B cell (primary cell): ENCODE results near the gene SCMH1. TPM values are rescaled to one million over a fixed set of nuclear protein-coding genes. Genes with fewer than 3 reads are reported as not detected.

Experiments used
- ATAC-seq: fragments of 200-7000 bp; cut with Tn5 transposase; one replicate; pipeline ENCODE4 v1.10.0; 2021; ENCODE audit warnings: low read depth, mild to moderate bottlenecking, moderate number of reproducible peaks, moderate library complexity
- CTCF ChIA-PET: fragments of 350-600 bp; sonication (Branson Sonifier 250); formaldehyde crosslinking; loops from one replicate; lab custom pipeline; 2021; ENCODE audit warnings: antibody characterized with exemption, inconsistent platforms; lab: Charles Lee
- POLR2A ChIA-PET: fragments of 350-600 bp; sonication (Branson Sonifier 250); formaldehyde crosslinking; loops from one replicate; lab custom pipeline; 2021; ENCODE audit warnings: antibody characterized with exemption; lab: Charles Lee
- DNase-seq: peaks from one replicate; pipeline ENCODE4 v3.0.0; 2013
- H2AFZ ChIP-seq: 2 replicates; pipeline ENCODE4 v1.6.1; 2012; ENCODE audit warnings: mild to moderate bottlenecking, low read depth, low read length; ENCODE audit not compliant: insufficient read depth, poor library complexity, severe bottlenecking
- H3K27ac ChIP-seq, 2 donors: 1 replicate in 1 of 2; 2 replicates in 1 of 2; pipeline ENCODE4 v1.5.1; 2012 to 2013; ENCODE audit warnings: low read length in 2 of 2, mild to moderate bottlenecking in 2 of 2, moderate library complexity in 1 of 2
- H3K27me3 ChIP-seq, 4 experiments: fragments of 200-600 bp in 1 of 4; sonication (generic) in 1 of 4; replicated peaks in 1 of 4; 1 replicate in 2 of 4; 2 replicates in 2 of 4; pipeline versions ENCODE4 v1.6.1 to v1.7.0; 2013 to 2016; ENCODE audit warnings: low read length in 3 of 4, mild to moderate bottlenecking in 2 of 4, mixed read lengths in 1 of 4, moderate library complexity in 1 of 4; ENCODE audit not compliant: insufficient read depth in 4 of 4, control insufficient read depth in 3 of 4; ENCODE audit errors: control extremely low read depth in 1 of 4
- H3K36me3 ChIP-seq, 2 experiments: replicated peaks in 1 of 2; 1 replicate in 1 of 2; 2 replicates in 1 of 2; pipeline versions ENCODE4 v1.6.1 to v1.7.1; 2013; ENCODE audit warnings: low read length in 1 of 2; ENCODE audit not compliant: insufficient read depth in 2 of 2, control insufficient read depth in 1 of 2; ENCODE audit errors: control extremely low read depth in 1 of 2, extremely low read depth in 1 of 2
- H3K4me1 ChIP-seq, 2 donors: fragments of 200-600 bp in 1 of 2; sonication (generic) in 1 of 2; 1 replicate in 1 of 2; 2 replicates in 1 of 2; pipeline versions ENCODE4 v1.5.1 to v1.6.1; 2013 to 2017; ENCODE audit warnings: low read length in 2 of 2; ENCODE audit not compliant: control insufficient read depth in 2 of 2, insufficient read depth in 2 of 2
- H3K4me2 ChIP-seq: replicated peaks from 2 replicates; pipeline ENCODE3; 2012; ENCODE audit warnings: mild to moderate bottlenecking, low read depth, low read length; ENCODE audit not compliant: poor library complexity, severe bottlenecking
- H3K4me3 ChIP-seq, 5 experiments: fragments of 200-600 bp in 1 of 5; sonication (generic) in 1 of 5; 1 replicate in 3 of 5; 2 replicates in 2 of 5; pipeline versions ENCODE4 v1.5.1 to v1.7.0; 2011 to 2016; ENCODE audit warnings: low read length in 4 of 5, mild to moderate bottlenecking in 4 of 5, low read depth in 2 of 5, control low read depth in 1 of 5, moderate library complexity in 1 of 5; ENCODE audit not compliant: insufficient read depth in 1 of 5; ENCODE audit errors: control extremely low read depth in 1 of 5, extremely low read depth in 1 of 5
- H3K79me2 ChIP-seq: fragments of 200-600 bp; sonication (generic); one replicate; pipeline ENCODE4 v1.6.0; 2016; ENCODE audit warnings: low read length; ENCODE audit not compliant: control insufficient read depth, insufficient read depth
- H3K9ac ChIP-seq: fragments of 200-600 bp; sonication (generic); 2 replicates; pipeline ENCODE4 v1.6.1; 2017; ENCODE audit warnings: mild to moderate bottlenecking, low read length, moderate library complexity
- H3K9me3 ChIP-seq, 3 donors: one replicate each; pipeline versions ENCODE4 v1.6.1 to v1.7.1; 2013; ENCODE audit warnings: low read length in 2 of 3; ENCODE audit not compliant: control insufficient read depth in 2 of 3, insufficient read depth in 1 of 3; ENCODE audit errors: control extremely low read depth in 1 of 3
- H4K20me1 ChIP-seq: 2 replicates; pipeline ENCODE4 v1.6.0; 2012; ENCODE audit warnings: mild to moderate bottlenecking, low read length; ENCODE audit not compliant: insufficient read depth, control insufficient read depth, poor library complexity, severe bottlenecking
- H3K27ac Mint-ChIP-seq: one replicate; pipeline ENCODE4 v1.8.0; 2021; ENCODE audit warnings: mixed read lengths
- H3K27me3 Mint-ChIP-seq: one replicate; pipeline ENCODE4 v1.8.0; 2021; ENCODE audit warnings: mixed read lengths
- H3K4me1 Mint-ChIP-seq: one replicate; pipeline ENCODE4 v1.8.0; 2021; ENCODE audit warnings: mixed read lengths
- H3K4me3 Mint-ChIP-seq: one replicate; pipeline ENCODE4 v1.8.0; 2021; ENCODE audit warnings: mixed read lengths
- H3K9me3 Mint-ChIP-seq: one replicate; pipeline ENCODE4 v1.8.0; 2022; ENCODE audit warnings: mixed read lengths; ENCODE audit not compliant: insufficient read depth
- CTCF ChIP-seq: fragments of 200-600 bp; IDR thresholded peaks from one replicate; pipeline ENCODE4 v1.8.0; 2022; ENCODE audit warnings: antibody characterized with exemption, mild to moderate bottlenecking
- EZH2 ChIP-seq: IDR thresholded peaks from 2 replicates; pipeline ENCODE4 v1.6.1; 2012; ENCODE audit warnings: borderline replicate concordance, low read depth, mild to moderate bottlenecking, moderate library complexity, low read length; ENCODE audit not compliant: insufficient read depth, poor library complexity, severe bottlenecking
- WGBS: methylation state at CpG from one replicate; pipeline ENCODE4 v1.1.5; 2013; ENCODE audit warnings: missing lambda C conversion rate; ENCODE audit not compliant: insufficient coverage; 5-methylcytosine and 5-hydroxymethylcytosine counted together
- intact Hi-C: fragments of 100-400 bp; cut with micrococcal nuclease; formaldehyde crosslinking; loops from one replicate; pipeline ENCODE4 v1.10.0; 2022
- polyA plus RNA-seq: library from polyadenylated mRNA; depleted of rRNA; stranded (reverse); fragments of >200 nt; gene quantifications from 2 replicates; pipeline ENCODE4 v1.2.3, GENCODE V29; 2012
- total RNA-seq, 2 donors: library from RNA; stranded (reverse); fragments of 120-200 nt in 1 of 2; gene quantifications; 1 replicate in 1 of 2; 2 replicates in 1 of 2; pipeline versions ENCODE4 v1.2.3 to v1.2.4, GENCODE V29; 2013 to 2022

The SCMH1 gene
- total and polyA plus RNA-seq, 2 donors (not counting 1 experiment from before 2014, with no cell fraction given) = 29.4 to 33.3 TPM

GRCh38 chr1:41272601-41273000, 30.5 kb upstream of the SCMH1 start:
- Mint-ChIP-seq H3K27me3 (peaks cover 5% of the 10 kb centered on the region), H3K9me3 (no peaks in the 10 kb centered on the region), H3K27ac (no peak overlapping the region), H3K4me1 (peaks cover 2% of the 10 kb centered on the region), H3K4me3 (no peak overlapping the region)
- Histone ChIP-seq H3K4me3 (no peak overlapping the region), H3K36me3 (no peaks in the 10 kb centered on the region), H3K9me3 (no peaks in the 10 kb centered on the region), H3K79me2 (no peaks in the 10 kb centered on the region), H3K27ac (no peak overlapping the region), H3K9ac (no peak overlapping the region), H2AFZ (no peak overlapping the region), H3K4me2 (no peak overlapping the region), H3K4me1 (peaks cover 3 to 4% of the 10 kb centered on the region in 2 donors), H3K27me3 (peaks cover 0 to 4% (median 0%) of the 10 kb centered on the region in 4 experiments), H4K20me1 (no peaks in the 10 kb centered on the region)
- intact Hi-C loops = no loop called here
- no peak for DNase-seq
- TF ChIP-seq EZH2 = no peak
- TF ChIP-seq CTCF = no peak
- POLR2A ChIA-PET = no interaction called here
- 90% methylated on average over 7 of the region's 8 CpGs for WGBS
- CTCF ChIA-PET = no interaction called here
- no peak for ATAC-seq

GRCh38 chr1:41268154-41268770, 26.2 kb upstream of the SCMH1 start:
- no peak overlapping the region for H3K4me3 ChIP-seq
- H3K9ac ChIP-seq = no peak overlapping the region
- peak overlapping the region; percentile 17 for H3K4me2 ChIP-seq
- TF ChIP-seq CTCF (peak; percentile 99), EZH2 (no peak)
- POLR2A ChIA-PET = no interaction called here
- Mint-ChIP-seq H3K4me3 (no peak overlapping the region), H3K4me1 (peaks cover 2% of the 10 kb centered on the region), H3K27ac (no peak overlapping the region), H3K9me3 (no peaks in the 10 kb centered on the region), H3K27me3 (peaks cover 3% of the 10 kb centered on the region)
- peaks cover 0 to 4% (median 0%) of the 10 kb centered on the region in 4 experiments for H3K27me3 ChIP-seq
- peak; percentile 71 for DNase-seq
- 19% methylated on average over 6 of the region's 8 CpGs for WGBS
- H3K4me1 ChIP-seq = peaks cover 3 to 4% of the 10 kb centered on the region in 2 donors
- CTCF ChIA-PET = interaction anchor here (1.0 to 3.2 kb wide), 4 partner anchors 16 to 150 kb away, joined by 3 to 21 read pairs (median 12); no protein-coding TSS in a partner anchor
- no peaks in the 10 kb centered on the region for H3K36me3 ChIP-seq
- H3K9me3 ChIP-seq = no peaks in the 10 kb centered on the region
- intact Hi-C loops = no loop called here
- no peak overlapping the region for H2AFZ ChIP-seq
- ATAC-seq = peak; percentile 72
- H3K27ac ChIP-seq = no peak overlapping the region
- H4K20me1 ChIP-seq = no peaks in the 10 kb centered on the region
- H3K79me2 ChIP-seq = no peaks in the 10 kb centered on the region
